Measurements from ENCODE around the gene MYB. TPM values are rescaled to one million over a fixed set of nuclear protein-coding genes. Genes with fewer than 3 reads are reported as not detected.

Gene MYB
- total and polyA plus RNA-seq, 2 of the 8 experiments (the other 6 are each of a cell fraction or from before 2014, with no cell fraction given) = 4.0 to 7.6 TPM

GRCh38 chr6:135209803-135210202, 28.7 kb downstream of the MYB start:
- H2BK15ac ChIP-seq (ENCODE audit: low read length) = no peak overlapping the region
- 68% methylated on average over 6 of the region's 6 CpGs; no CpG with 5 or more reads in 1 of the 2 experiments for WGBS, 2 experiments (ENCODE audit: extremely low coverage in 1 of 2, insufficient coverage in 1 of 2, insufficient read length in 1 of 2, insufficient replicate concordance in 2 of 2, low coverage in 1 of 2, low lambda C conversion rate in 2 of 2, missing lambda C conversion rate in 1 of 2)
- TF ChIP-seq RAD21 (IDR thresholded peaks at IDR 0.05 in 1 of 2, conservative IDR thresholded peaks at IDR 0.05 in 1 of 2; ENCODE audit: low read depth in 2 of 2, low read length in 2 of 2) (no peak), CREB1 (IDR thresholded peaks at IDR 0.05) (no peak), ATF3 (IDR thresholded peaks at IDR 0.05; ENCODE audit: insufficient read depth, low read depth, low read length) (no peak), TEAD4 (IDR thresholded peaks at IDR 0.05; ENCODE audit: low read depth, low read length) (no peak), PHF8 (conservative IDR thresholded peaks at IDR 0.05; ENCODE audit: low read depth, low read length) (no peak), EGR1 (IDR thresholded peaks at IDR 0.05; ENCODE audit: borderline replicate concordance, low read depth, low read length) (no peak), EZH2 (IDR thresholded peaks at IDR 0.05; ENCODE audit: low read depth, low read length, severe bottlenecking) (no peak), KDM1A (IDR thresholded peaks at IDR 0.05; ENCODE audit: borderline replicate concordance, low read length) (no peak), TCF12 (IDR thresholded peaks at IDR 0.05; ENCODE audit: low read depth, low read length) (no peak)
- H2BK120ac ChIP-seq (replicated peaks; ENCODE audit: low read depth, low read length) = no peak overlapping the region
- H3K4me1 ChIP-seq (replicated peaks in 1 of 4; ENCODE audit: control insufficient read depth in 3 of 4, insufficient read depth in 4 of 4, low read length in 3 of 4) = peaks cover 0 to 2% (median 0%) of the 10 kb centered on the region in 4 experiments; a peak in 1 of 7 replicates
- H3K27me3 ChIP-seq (replicated peaks in 1 of 4; ENCODE audit: control insufficient read depth in 3 of 4, extremely low read depth in 1 of 4, insufficient read depth in 3 of 4, low read length in 3 of 4) = no peaks in the 10 kb centered on the region
- H2AFZ ChIP-seq (ENCODE audit: low read length) = no peak overlapping the region
- peaks cover 0 to 5% of the 10 kb centered on the region in 2 experiments; a peak in 1 of 4 replicates for H3K9me3 ChIP-seq (ENCODE audit: insufficient read depth in 2 of 2, low read depth in 1 of 2, low read length in 1 of 2)
- no peak overlapping the region for H2AK5ac ChIP-seq (ENCODE audit: low read depth, low read length)
- ChIA-PET POLR2A (ENCODE audit: partially characterized antibody) (interaction anchor here (1.1 kb wide), 1 partner anchor 28 kb away, joined by 3 read pairs; no protein-coding TSS in a partner anchor), CTCF (ENCODE audit: partially characterized antibody) (interaction anchor here (0.7 to 1.8 kb wide), 2 partner anchors 20 to 41 kb away, joined by 3 to 4 read pairs; no protein-coding TSS in a partner anchor)
- H4K20me1 ChIP-seq (replicated peaks in 1 of 2; ENCODE audit: control insufficient read depth in 1 of 2, insufficient read depth in 2 of 2, low read length in 2 of 2) = no peaks in the 10 kb centered on the region
- no peak overlapping the region for H3K27ac ChIP-seq (ENCODE audit: low read depth, low read length)
- no peak overlapping the region for H3K18ac ChIP-seq (ENCODE audit: extremely low read depth, low read length)
- H4K91ac ChIP-seq (replicated peaks; ENCODE audit: insufficient read length, low read length) = no peak overlapping the region
- no peak overlapping the region for H3K23ac ChIP-seq (ENCODE audit: insufficient read length)
- H3K4me2 ChIP-seq (ENCODE audit: insufficient read depth in 1 of 2, low read depth in 2 of 2, low read length in 2 of 2) = no peak overlapping the region
- H4K8ac ChIP-seq (ENCODE audit: extremely low read depth, insufficient read depth, low read length) = no peak overlapping the region
- no peaks in the 10 kb centered on the region for H3K79me1 ChIP-seq (ENCODE audit: low read depth, low read length)
- H3K23me2 ChIP-seq (ENCODE audit: low read depth, low read length) = no peaks in the 10 kb centered on the region
- no peak overlapping the region for H3K4me3 ChIP-seq (ENCODE audit: extremely low read depth in 1 of 4, insufficient read depth in 2 of 4, low read depth in 3 of 4, low read length in 4 of 4)
- H3K36me3 ChIP-seq (ENCODE audit: control insufficient read depth in 2 of 4, insufficient read depth in 4 of 4, low read length in 3 of 4) = peaks cover 0 to 55% (median 5%) of the 10 kb centered on the region in 4 experiments; a peak in 4 of 8 replicates
- FAIRE-seq (no peak), DNase-seq (ENCODE audit: low read depth in 1 of 2, low spot score in 2 of 2) (no peak)
- H3K79me2 ChIP-seq (ENCODE audit: control insufficient read depth in 1 of 2, insufficient read depth in 2 of 2, low read length in 2 of 2) = no peaks in the 10 kb centered on the region
- no peak overlapping the region for H3K56ac ChIP-seq (replicated peaks; ENCODE audit: insufficient read length, low read depth, low read length)
- H4K5ac ChIP-seq (ENCODE audit: insufficient read length, low read depth, low read length) = no peak overlapping the region
- no peak overlapping the region for H3K14ac ChIP-seq (ENCODE audit: insufficient read length)
- H2BK5ac ChIP-seq (ENCODE audit: low read depth, low read length) = no peak overlapping the region
- no peak overlapping the region for H3K9ac ChIP-seq (replicated peaks in 1 of 4; ENCODE audit: extremely low read depth in 1 of 4, low read depth in 3 of 4, low read length in 3 of 4)
- H3K4ac ChIP-seq (replicated peaks; ENCODE audit: insufficient read length, low read depth, low read length) = no peak overlapping the region
- H2BK12ac ChIP-seq (ENCODE audit: low read depth, low read length) = no peak overlapping the region
- H2BK20ac ChIP-seq (ENCODE audit: low read length) = no peak overlapping the region

Measured in H1 (cell line).